GM12875 (cell line): ENCODE data around the gene NUBPL.
"Not testable (repeated sequence)": the region's sequence is repeated elsewhere in the genome, so short reads cannot be mapped to it uniquely, and the experiment has no call there.

Experiments
- H3K4me3 ChIP-seq: one replicate; pipeline ENCODE4 v1.5.1; 2011; ENCODE audit warnings: low read depth, low read length, control low read depth
- CTCF ChIP-seq: IDR thresholded peaks from 2 replicates; pipeline ENCODE4 v1.5.1; 2011; ENCODE audit warnings: low read depth, mild to moderate bottlenecking, control low read depth, inconsistent platforms, low read length, moderate library complexity, borderline replicate concordance; ENCODE audit not compliant: insufficient read depth

NUBPL gene

DNA sequence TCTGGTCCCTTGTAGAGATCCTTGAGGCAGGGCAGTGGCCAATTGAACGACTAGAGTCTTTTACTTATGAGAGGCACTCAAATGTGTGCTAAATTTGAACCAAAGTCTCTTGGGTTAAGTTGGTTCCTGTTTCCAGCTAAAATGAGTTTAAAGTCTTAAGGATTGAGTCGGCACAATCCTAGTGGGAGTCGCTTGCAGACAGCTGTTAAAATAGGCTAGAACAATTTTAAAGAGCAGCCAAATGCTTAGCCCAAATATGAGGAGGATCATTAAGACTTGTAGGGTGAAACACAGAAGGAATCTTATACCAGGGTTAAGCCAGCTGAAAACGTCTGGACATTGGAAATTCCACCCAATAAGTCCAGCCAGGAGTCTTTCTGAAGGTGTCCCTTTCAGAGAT, 216.1 kb downstream of the NUBPL start:
- H3K4me3 ChIP-seq = no peak overlapping the region
- no peak for TF ChIP-seq CTCF

- no peak overlapping the region for H3K4me3 ChIP-seq
- TF ChIP-seq CTCF = no peak
These were observed 220.4 kb downstream of the NUBPL start for GRCh38 chr14:31781578-31781977.

DNA sequence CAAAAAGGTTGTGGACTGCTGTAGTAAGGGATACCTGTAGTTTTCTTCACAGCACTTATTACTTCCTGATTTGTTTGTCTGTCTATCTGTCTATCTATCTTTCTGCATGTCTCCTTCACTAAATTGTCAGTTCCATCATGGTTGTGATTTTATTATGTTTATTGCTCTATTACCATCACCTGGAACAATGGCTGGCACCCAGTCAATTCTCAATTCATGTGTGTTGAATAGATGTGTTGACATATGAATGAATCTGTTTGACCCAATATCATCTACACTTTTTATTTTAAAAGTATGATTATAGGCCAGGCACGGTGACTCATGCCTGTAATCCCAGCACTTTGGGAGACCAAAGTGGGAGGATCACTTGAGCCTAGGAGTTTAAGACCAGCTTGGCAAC, 224.4 kb downstream of the NUBPL start:
- no peak overlapping the region for H3K4me3 ChIP-seq
- no peak for TF ChIP-seq CTCF

DNA sequence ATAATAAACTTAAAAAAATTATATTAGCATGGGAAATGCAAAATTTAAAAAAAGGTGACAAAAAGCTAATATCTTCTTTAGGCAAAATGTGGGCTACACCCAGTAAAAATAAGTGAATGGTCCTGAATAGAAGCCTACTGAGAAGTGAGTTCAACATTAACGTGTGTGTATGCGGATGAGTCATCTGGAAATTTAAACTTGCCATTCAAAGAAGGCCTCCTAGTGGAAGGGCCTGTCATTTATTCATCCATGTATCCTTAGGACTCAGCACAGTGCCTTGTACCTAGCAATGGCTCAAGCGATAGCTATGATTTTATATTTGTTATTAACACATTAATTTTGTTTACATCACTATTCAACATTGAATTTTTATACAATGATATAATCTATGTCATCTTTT, 226.2 kb downstream of the NUBPL start:
- TF ChIP-seq CTCF = no peak
- no peak overlapping the region for H3K4me3 ChIP-seq

DNA sequence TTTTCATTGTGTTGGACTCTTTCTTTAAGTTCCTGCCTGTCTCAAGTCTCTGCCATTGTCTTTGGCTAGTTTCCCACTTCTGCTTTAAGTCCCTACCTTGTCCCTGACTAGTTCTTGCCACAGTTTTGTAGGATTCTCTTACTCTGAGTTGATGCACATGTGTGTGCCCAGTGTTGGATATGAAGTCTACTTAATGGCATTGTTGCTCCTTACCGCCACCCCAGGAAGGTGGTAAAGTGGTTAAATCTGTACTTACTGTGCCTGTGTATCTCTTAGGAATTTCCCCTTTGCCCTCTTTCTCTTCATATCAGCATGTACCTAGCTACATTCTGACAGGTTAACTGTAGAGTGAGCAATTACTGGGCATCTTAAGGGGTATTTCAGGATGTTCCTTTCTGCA, 227.1 kb downstream of the NUBPL start:
- TF ChIP-seq CTCF = no peak
- no peak overlapping the region for H3K4me3 ChIP-seq

DNA sequence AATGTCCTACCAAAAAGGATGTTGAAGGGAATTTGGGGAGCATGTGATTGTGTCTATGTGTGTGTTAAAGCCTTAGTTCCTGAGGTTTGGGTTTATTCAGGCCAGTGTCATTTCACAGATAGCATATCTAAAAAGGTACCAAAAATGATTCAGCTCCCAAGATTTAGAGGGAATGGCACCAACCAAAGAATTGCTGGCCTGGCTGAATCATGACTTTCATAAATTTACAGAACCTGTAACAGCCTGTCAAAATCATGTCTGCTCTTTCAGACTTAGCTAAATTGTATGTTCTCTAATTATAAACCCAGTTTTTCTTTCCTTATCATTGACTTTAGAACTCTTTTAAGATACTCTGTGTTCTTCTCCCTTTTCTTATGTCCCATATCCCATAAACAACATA, 231.5 kb downstream of the NUBPL start:
- TF ChIP-seq CTCF = no peak
- H3K4me3 ChIP-seq = no peak overlapping the region

DNA sequence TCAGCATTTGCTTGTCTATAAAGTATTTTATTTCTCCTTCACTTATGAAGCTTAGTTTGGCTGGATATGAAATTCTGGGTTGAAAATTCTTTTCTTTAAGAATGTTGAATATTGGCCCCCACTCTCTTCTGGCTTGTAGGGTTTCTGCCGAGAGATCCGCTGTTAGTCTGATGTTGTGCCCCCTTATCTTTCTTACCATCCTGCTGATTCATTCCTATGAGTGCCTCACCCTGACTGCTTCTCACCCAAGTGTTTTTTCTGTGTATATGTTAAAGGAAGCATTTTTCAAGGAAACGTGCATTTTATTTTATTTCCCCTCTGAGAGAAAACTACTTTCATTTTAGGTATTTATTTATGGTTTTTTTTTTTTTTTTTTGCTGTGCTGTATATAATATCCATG, 236.7 kb downstream of the NUBPL start:
- H3K4me3 ChIP-seq = not testable (repeated sequence)

GRCh38 chr14:31802838-31803237, 241.6 kb downstream of the NUBPL start:
- TF ChIP-seq CTCF = no peak
- no peak overlapping the region for H3K4me3 ChIP-seq
